ENCODE data around the gene ZNF595.
"Not testable (repeated sequence)": the region's sequence is repeated elsewhere in the genome, so short reads cannot be mapped to it uniquely, and the experiment has no call there.

The ZNF595 gene

GRCh38 chr4:52804-53479 is at the start of gene ZNF595:
TSS of gene ZNF595 (plus strand) at chr4:53321. CDS start at chr4:53489, 168 bp downstream.
- H3K9me3 Mint-ChIP-seq, H3K4me1 Mint-ChIP-seq, H3K27ac Mint-ChIP-seq, H3K4me3 Mint-ChIP-seq, H3K27me3 Mint-ChIP-seq: not testable (repeated sequence)
- ATAC-seq (peak; percentile 84), DNase-seq (peak; percentile 33 to 59)

GRCh38 chr4:9937-10870 is 42.9 kb upstream of the ZNF595 start:
- H3K27ac Mint-ChIP-seq, ATAC-seq: not testable (repeated sequence)

GRCh38 chr4:11095-11815 is 41.9 kb upstream of the ZNF595 start:
- H3K27me3 Mint-ChIP-seq, H3K4me1 Mint-ChIP-seq, H3K9me3 Mint-ChIP-seq, DNase-seq, H3K27ac Mint-ChIP-seq, H3K4me3 Mint-ChIP-seq: not testable (repeated sequence)
- ATAC-seq, result peak; percentile 59

More at GRCh38 chr4:9937-10870, 42.9 kb upstream of the ZNF595 start:
- not testable (repeated sequence) for H3K4me3 Mint-ChIP-seq, H3K4me1 Mint-ChIP-seq, DNase-seq, H3K27me3 Mint-ChIP-seq, H3K9me3 Mint-ChIP-seq

GRCh38 chr4:11816-12417 is 41.2 kb upstream of the ZNF595 start:
- DNase-seq, result peak; percentile 35 to 47
- not testable (repeated sequence) for H3K27me3 Mint-ChIP-seq

GRCh38 chr4:18128-18527 is 35.0 kb upstream of the ZNF595 start:
- H3K9me3 Mint-ChIP-seq, H3K4me3 Mint-ChIP-seq, H3K27ac Mint-ChIP-seq, ATAC-seq, H3K4me1 Mint-ChIP-seq, DNase-seq, H3K27me3 Mint-ChIP-seq: not testable (repeated sequence)

More at GRCh38 chr4:11816-12417, 41.2 kb upstream of the ZNF595 start:
- H3K4me1 Mint-ChIP-seq, H3K4me3 Mint-ChIP-seq, H3K9me3 Mint-ChIP-seq: not testable (repeated sequence)
- H3K27ac Mint-ChIP-seq, result peak overlapping the region in 1 of 2 donors; percentile 12
- peak; percentile 79 for ATAC-seq

GRCh38 chr4:18589-18988 is 34.5 kb upstream of the ZNF595 start:
- not testable (repeated sequence) for H3K27ac Mint-ChIP-seq, H3K9me3 Mint-ChIP-seq, ATAC-seq, H3K4me1 Mint-ChIP-seq, DNase-seq, H3K27me3 Mint-ChIP-seq, H3K4me3 Mint-ChIP-seq

GRCh38 chr4:22882-23281 is 30.2 kb upstream of the ZNF595 start:
- ATAC-seq, H3K4me1 Mint-ChIP-seq, H3K27me3 Mint-ChIP-seq, H3K4me3 Mint-ChIP-seq, DNase-seq, H3K27ac Mint-ChIP-seq, H3K9me3 Mint-ChIP-seq: not testable (repeated sequence)

GRCh38 chr4:24359-24758 is 28.8 kb upstream of the ZNF595 start:
- H3K4me1 Mint-ChIP-seq, H3K27ac Mint-ChIP-seq, ATAC-seq, H3K9me3 Mint-ChIP-seq, DNase-seq, H3K4me3 Mint-ChIP-seq, H3K27me3 Mint-ChIP-seq: not testable (repeated sequence)

GRCh38 chr4:27501-27900 is 25.6 kb upstream of the ZNF595 start:
- not testable (repeated sequence) for H3K4me3 Mint-ChIP-seq, H3K9me3 Mint-ChIP-seq, H3K27me3 Mint-ChIP-seq, ATAC-seq, DNase-seq, H3K27ac Mint-ChIP-seq, H3K4me1 Mint-ChIP-seq

- not testable (repeated sequence) for H3K4me1 Mint-ChIP-seq, H3K4me3 Mint-ChIP-seq, H3K27me3 Mint-ChIP-seq, DNase-seq, H3K27ac Mint-ChIP-seq, H3K9me3 Mint-ChIP-seq
- ATAC-seq, result peak; percentile 94
Measured at GRCh38 chr4:28767-29542, 24.2 kb upstream of the ZNF595 start.

- H3K27me3 Mint-ChIP-seq, DNase-seq, H3K4me1 Mint-ChIP-seq, ATAC-seq, H3K27ac Mint-ChIP-seq, H3K9me3 Mint-ChIP-seq, H3K4me3 Mint-ChIP-seq: not testable (repeated sequence)
Measured at GRCh38 chr4:33314-33713, 19.8 kb upstream of the ZNF595 start.

GRCh38 chr4:36559-37415 is 16.3 kb upstream of the ZNF595 start:
- not testable (repeated sequence) for H3K27me3 Mint-ChIP-seq, H3K4me3 Mint-ChIP-seq, ATAC-seq, H3K9me3 Mint-ChIP-seq, DNase-seq, H3K4me1 Mint-ChIP-seq
- H3K27ac Mint-ChIP-seq, result peak overlapping the region in 1 of 2 donors; percentile 13

GRCh38 chr4:38202-38601 is 14.9 kb upstream of the ZNF595 start:
- not testable (repeated sequence) for H3K27ac Mint-ChIP-seq, ATAC-seq, H3K9me3 Mint-ChIP-seq, H3K4me1 Mint-ChIP-seq, H3K4me3 Mint-ChIP-seq, DNase-seq, H3K27me3 Mint-ChIP-seq

- H3K27ac Mint-ChIP-seq, H3K4me3 Mint-ChIP-seq, ATAC-seq, H3K27me3 Mint-ChIP-seq, H3K9me3 Mint-ChIP-seq, DNase-seq, H3K4me1 Mint-ChIP-seq: not testable (repeated sequence)
Measured at GRCh38 chr4:43375-43774, 9.7 kb upstream of the ZNF595 start.

Measured in stimulated activated naive CD8-positive, alpha-beta T cell treated with anti-CD3 and anti-CD28 coated beads, Interleukin-15, amount 100 ng/mL, for 72 hours (primary cell).